Ishikawa (cell line): ENCODE measurements around the gene BAD.

Source experiments
- CEBPB ChIP-seq: IDR thresholded peaks from 2 replicates; pipeline ENCODE4 v1.6.1; 2012
- CREB1 ChIP-seq: IDR thresholded peaks from 2 replicates; pipeline ENCODE4 v1.6.1; 2012; ENCODE audit warnings: low read depth
- EGR1 ChIP-seq: IDR thresholded peaks from 2 replicates; pipeline ENCODE4 v1.6.1; 2012
- EP300 ChIP-seq: IDR thresholded peaks from 2 replicates; pipeline ENCODE4 v1.6.1; 2012; ENCODE audit warnings: borderline replicate concordance
- FOXM1 ChIP-seq: IDR thresholded peaks from 2 replicates; pipeline ENCODE4 v1.6.1; 2012; ENCODE audit warnings: low read depth, borderline replicate concordance
- NFIC ChIP-seq: IDR thresholded peaks from 2 replicates; pipeline ENCODE4 v1.6.1; 2012
- RAD21 ChIP-seq: IDR thresholded peaks from 2 replicates; pipeline ENCODE4 v1.6.1; 2012; ENCODE audit warnings: low read depth
- TAF1 ChIP-seq: IDR thresholded peaks from 2 replicates; pipeline ENCODE4 v1.6.1; 2012; ENCODE audit warnings: low read depth, mild to moderate bottlenecking
- TCF12 ChIP-seq: IDR thresholded peaks from 2 replicates; pipeline ENCODE4 v1.6.1; 2012; ENCODE audit warnings: low read depth
- TEAD4 ChIP-seq: IDR thresholded peaks from 2 replicates; pipeline ENCODE4 v1.6.1; 2012
- USF1 ChIP-seq: IDR thresholded peaks from 2 replicates; pipeline ENCODE4 v1.6.1; 2012
- YY1 ChIP-seq: IDR thresholded peaks from 2 replicates; pipeline ENCODE4 v1.6.1; 2012; ENCODE audit warnings: low read depth
- ZBTB7A ChIP-seq: IDR thresholded peaks from 2 replicates; pipeline ENCODE4 v1.6.1; 2012; ENCODE audit warnings: low read depth
- TF ChIP-seq, protein P1 (sequence below): IDR thresholded peaks from 2 replicates; pipeline ENCODE4 v1.6.1; 2012; ENCODE audit warnings: low read depth, mild to moderate bottlenecking
- TF ChIP-seq, protein P2 (sequence below): IDR thresholded peaks from 2 replicates; pipeline ENCODE4 v1.6.1; 2012

Gene BAD

GRCh38 chr11:64264371-64264852, 20.1 kb downstream of the BAD start:
- TF ChIP-seq RAD21 (no peak), ZBTB7A (no peak), EP300 (no peak), EGR1 (no peak), CEBPB (no peak), NFIC (no peak), USF1 (no peak), YY1 (no peak), CREB1 (no peak)
- TF ChIP-seq, protein P1, sequence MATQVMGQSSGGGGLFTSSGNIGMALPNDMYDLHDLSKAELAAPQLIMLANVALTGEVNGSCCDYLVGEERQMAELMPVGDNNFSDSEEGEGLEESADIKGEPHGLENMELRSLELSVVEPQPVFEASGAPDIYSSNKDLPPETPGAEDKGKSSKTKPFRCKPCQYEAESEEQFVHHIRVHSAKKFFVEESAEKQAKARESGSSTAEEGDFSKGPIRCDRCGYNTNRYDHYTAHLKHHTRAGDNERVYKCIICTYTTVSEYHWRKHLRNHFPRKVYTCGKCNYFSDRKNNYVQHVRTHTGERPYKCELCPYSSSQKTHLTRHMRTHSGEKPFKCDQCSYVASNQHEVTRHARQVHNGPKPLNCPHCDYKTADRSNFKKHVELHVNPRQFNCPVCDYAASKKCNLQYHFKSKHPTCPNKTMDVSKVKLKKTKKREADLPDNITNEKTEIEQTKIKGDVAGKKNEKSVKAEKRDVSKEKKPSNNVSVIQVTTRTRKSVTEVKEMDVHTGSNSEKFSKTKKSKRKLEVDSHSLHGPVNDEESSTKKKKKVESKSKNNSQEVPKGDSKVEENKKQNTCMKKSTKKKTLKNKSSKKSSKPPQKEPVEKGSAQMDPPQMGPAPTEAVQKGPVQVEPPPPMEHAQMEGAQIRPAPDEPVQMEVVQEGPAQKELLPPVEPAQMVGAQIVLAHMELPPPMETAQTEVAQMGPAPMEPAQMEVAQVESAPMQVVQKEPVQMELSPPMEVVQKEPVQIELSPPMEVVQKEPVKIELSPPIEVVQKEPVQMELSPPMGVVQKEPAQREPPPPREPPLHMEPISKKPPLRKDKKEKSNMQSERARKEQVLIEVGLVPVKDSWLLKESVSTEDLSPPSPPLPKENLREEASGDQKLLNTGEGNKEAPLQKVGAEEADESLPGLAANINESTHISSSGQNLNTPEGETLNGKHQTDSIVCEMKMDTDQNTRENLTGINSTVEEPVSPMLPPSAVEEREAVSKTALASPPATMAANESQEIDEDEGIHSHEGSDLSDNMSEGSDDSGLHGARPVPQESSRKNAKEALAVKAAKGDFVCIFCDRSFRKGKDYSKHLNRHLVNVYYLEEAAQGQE: no peak
- TF ChIP-seq, protein P2, sequence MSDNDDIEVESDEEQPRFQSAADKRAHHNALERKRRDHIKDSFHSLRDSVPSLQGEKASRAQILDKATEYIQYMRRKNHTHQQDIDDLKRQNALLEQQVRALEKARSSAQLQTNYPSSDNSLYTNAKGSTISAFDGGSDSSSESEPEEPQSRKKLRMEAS: no peak

DNA sequence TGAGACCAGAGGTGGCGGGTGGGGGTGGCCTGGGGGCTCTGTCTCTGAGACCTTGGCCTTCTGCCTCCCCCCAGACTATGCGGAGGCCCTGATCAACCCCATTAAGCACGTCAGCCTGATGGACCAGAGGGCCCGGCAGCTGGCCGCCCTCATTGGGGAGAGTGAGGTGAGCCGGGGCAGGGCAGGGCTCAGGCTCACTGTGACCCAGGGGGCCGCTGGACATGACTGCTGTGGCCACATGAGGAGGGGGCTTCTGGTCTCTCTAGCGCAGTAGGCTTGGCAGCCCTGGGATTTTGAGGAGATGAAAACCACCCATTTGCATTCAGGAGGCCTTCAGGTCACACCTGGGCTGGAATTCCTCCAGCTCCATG, 20.5 kb downstream of the BAD start:
- TF ChIP-seq FOXM1 (no peak), USF1 (no peak), CREB1 (no peak), EP300 (no peak), RAD21 (no peak), NFIC (no peak), TCF12 (no peak), TEAD4 (no peak), TAF1 (no peak), ZBTB7A (no peak), CEBPB (no peak), YY1 (no peak), EGR1 (no peak)
- TF ChIP-seq, protein P2: no peak
- TF ChIP-seq, protein P1: no peak

GRCh38 chr11:64263021-64263946, 21.2 kb downstream of the BAD start:
- TF ChIP-seq TAF1 (no peak), EP300 (no peak), RAD21 (no peak), TCF12 (no peak), FOXM1 (no peak), USF1 (no peak), NFIC (no peak), ZBTB7A (no peak), TEAD4 (no peak), EGR1 (no peak)
- TF ChIP-seq, protein P1: no peak
- TF ChIP-seq, protein P2: no peak
